Measurements from ENCODE around the gene TOX4. TPM values are rescaled to one million over a fixed set of nuclear protein-coding genes. Genes with fewer than 3 reads are reported as not detected.

Gene TOX4
- total RNA-seq, 4 donors from 2014 or later = 36.2 to 51.3 (median 48.4) TPM

GRCh38 chr14:21526672-21527317 is 49.8 kb downstream of the TOX4 start:
- WGBS, 2 donors = 18 to 25% methylated on average over 10 to 11 of the region's 13 CpGs
- DNase-seq = no peak
- TF ChIP-seq, protein P1, sequence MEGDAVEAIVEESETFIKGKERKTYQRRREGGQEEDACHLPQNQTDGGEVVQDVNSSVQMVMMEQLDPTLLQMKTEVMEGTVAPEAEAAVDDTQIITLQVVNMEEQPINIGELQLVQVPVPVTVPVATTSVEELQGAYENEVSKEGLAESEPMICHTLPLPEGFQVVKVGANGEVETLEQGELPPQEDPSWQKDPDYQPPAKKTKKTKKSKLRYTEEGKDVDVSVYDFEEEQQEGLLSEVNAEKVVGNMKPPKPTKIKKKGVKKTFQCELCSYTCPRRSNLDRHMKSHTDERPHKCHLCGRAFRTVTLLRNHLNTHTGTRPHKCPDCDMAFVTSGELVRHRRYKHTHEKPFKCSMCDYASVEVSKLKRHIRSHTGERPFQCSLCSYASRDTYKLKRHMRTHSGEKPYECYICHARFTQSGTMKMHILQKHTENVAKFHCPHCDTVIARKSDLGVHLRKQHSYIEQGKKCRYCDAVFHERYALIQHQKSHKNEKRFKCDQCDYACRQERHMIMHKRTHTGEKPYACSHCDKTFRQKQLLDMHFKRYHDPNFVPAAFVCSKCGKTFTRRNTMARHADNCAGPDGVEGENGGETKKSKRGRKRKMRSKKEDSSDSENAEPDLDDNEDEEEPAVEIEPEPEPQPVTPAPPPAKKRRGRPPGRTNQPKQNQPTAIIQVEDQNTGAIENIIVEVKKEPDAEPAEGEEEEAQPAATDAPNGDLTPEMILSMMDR (IDR thresholded peaks at IDR 0.05) = no peak
- TF ChIP-seq POLR2A (IDR thresholded peaks at IDR 0.05) = no peak
- peaks cover 0 to 25% (median 0%) of the 10 kb centered on the region in 3 donors for H3K4me1 ChIP-seq
- no peaks in the 10 kb centered on the region for H3K27me3 ChIP-seq
- H3K36me3 ChIP-seq = peaks cover 0 to 11% (median 0%) of the 10 kb centered on the region in 3 donors
- no peaks in the 10 kb centered on the region for H3K9me3 ChIP-seq
- H3K27ac ChIP-seq = peak overlapping the region in 2 of 4 donors; percentile 57 to 76
- intact Hi-C loops (cut with DNase I) = no loop called here
- H3K4me3 ChIP-seq = peak overlapping the region; percentile 44 to 80 (median 70)

DNA sequence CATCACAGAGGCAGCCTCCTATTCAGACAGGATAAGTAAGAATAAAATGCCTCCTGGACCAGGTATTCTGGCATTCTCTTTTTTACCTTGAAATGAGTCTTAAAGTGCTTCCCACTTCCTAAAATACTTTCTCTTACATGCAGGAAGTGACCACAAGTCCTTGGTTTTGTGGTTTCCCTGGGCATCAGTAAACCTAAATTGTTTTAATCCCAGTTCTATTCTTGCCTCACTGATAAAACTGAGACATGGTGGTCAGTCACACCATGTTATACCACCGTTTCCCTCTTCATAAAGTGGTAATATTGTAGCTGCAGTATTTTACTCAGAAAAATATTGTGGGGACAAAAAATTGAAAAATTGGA is 50.3 kb downstream of the TOX4 start:
- H3K9me3 ChIP-seq = no peaks in the 10 kb centered on the region
- intact Hi-C loops (cut with DNase I) = no loop called here

GRCh38 chr14:21528381-21529348 is 51.7 kb downstream of the TOX4 start:
- intact Hi-C loops (cut with DNase I) = no loop called here
- no peak for TF ChIP-seq POLR2A (IDR thresholded peaks at IDR 0.05)
- no peak overlapping the region for H3K27ac ChIP-seq
- H3K27me3 ChIP-seq = peaks cover 0 to 5% (median 0%) of the 10 kb centered on the region in 4 donors
- no peaks in the 10 kb centered on the region for H3K9me3 ChIP-seq
- DNase-seq = no peak
- WGBS, 2 donors = 75 to 80% methylated on average over 4 of the region's 4 CpGs
- peaks cover 0 to 25% (median 0%) of the 10 kb centered on the region in 3 donors for H3K4me1 ChIP-seq
- peaks cover 0 to 11% (median 0%) of the 10 kb centered on the region in 3 donors for H3K36me3 ChIP-seq
- H3K4me3 ChIP-seq = no peak overlapping the region

More for the DNA sequence above, 50.3 kb downstream of the TOX4 start:
- Histone ChIP-seq H3K27ac (no peak overlapping the region), H3K36me3 (peaks cover 0 to 11% (median 0%) of the 10 kb centered on the region in 3 donors), H3K4me1 (peaks cover 0 to 25% (median 0%) of the 10 kb centered on the region in 3 donors), H3K4me3 (no peak overlapping the region), H3K27me3 (no peaks in the 10 kb centered on the region)
- no peak for DNase-seq
- TF ChIP-seq, protein P1 (IDR thresholded peaks at IDR 0.05) = no peak
- TF ChIP-seq POLR2A (IDR thresholded peaks at IDR 0.05) = no peak
- 15 to 54% methylated on average over 1 of the region's 1 CpG for WGBS, 2 donors

- intact Hi-C loops (cut with DNase I) = no loop called here
- TF ChIP-seq POLR2A (IDR thresholded peaks at IDR 0.05) = no peak
- TF ChIP-seq, protein P1 (IDR thresholded peaks at IDR 0.05) = no peak
- WGBS, 2 donors = 88 to 100% methylated on average over 1 of the region's 1 CpG
These were observed 52.5 kb downstream of the TOX4 start for GRCh38 chr14:21529515-21529914.

GRCh38 chr14:21533294-21533693 is 56.3 kb downstream of the TOX4 start:
- intact Hi-C loops (cut with DNase I) = no loop called here
- Histone ChIP-seq H3K4me1 (peaks cover 0 to 16% (median 10%) of the 10 kb centered on the region in 3 donors), H3K9me3 (no peaks in the 10 kb centered on the region), H3K27me3 (peaks cover 0 to 50% (median 0%) of the 10 kb centered on the region in 4 donors), H3K27ac (no peak overlapping the region), H3K36me3 (no peaks in the 10 kb centered on the region), H3K4me3 (no peak overlapping the region)
- no peak for DNase-seq
- no peak for TF ChIP-seq POLR2A (IDR thresholded peaks at IDR 0.05)
- TF ChIP-seq, protein P1 (IDR thresholded peaks at IDR 0.05) = no peak

More at GRCh38 chr14:21529515-21529914, 52.5 kb downstream of the TOX4 start:
- Histone ChIP-seq H3K36me3 (peaks cover 0 to 5% (median 0%) of the 10 kb centered on the region in 3 donors), H3K27me3 (peaks cover 0 to 13% (median 0%) of the 10 kb centered on the region in 4 donors), H3K9me3 (no peaks in the 10 kb centered on the region), H3K4me3 (no peak overlapping the region), H3K4me1 (peaks cover 0 to 25% (median 0%) of the 10 kb centered on the region in 3 donors), H3K27ac (no peak overlapping the region)
- no peak for DNase-seq
